DOHH2 (cell line): ENCODE measurements around the gene KRTAP10-10.

Experiments
- H3F3A ChIP-seq: fragments of 200-600 bp; sonication (generic), shearing (Covaris generic); 2 replicates; pipeline ENCODE4 v1.6.0; 2016; ENCODE audit warnings: antibody characterized with exemption, mild to moderate bottlenecking; ENCODE audit not compliant: control insufficient read depth, insufficient read depth
- H3K27ac ChIP-seq: fragments of 200-600 bp; sonication (generic); 2 replicates; pipeline ENCODE4 v1.5.1; 2014; ENCODE audit warnings: low read depth, mild to moderate bottlenecking, low read length, moderate library complexity
- H3K27me3 ChIP-seq: fragments of 200-600 bp; sonication (generic); 2 replicates; pipeline ENCODE4 v1.6.1; 2014; ENCODE audit warnings: mild to moderate bottlenecking, low read length, mixed read lengths; ENCODE audit not compliant: control insufficient read depth
- H3K36me3 ChIP-seq: fragments of 200-600 bp; sonication (generic); 2 replicates; pipeline ENCODE4 v1.6.1; 2014; ENCODE audit warnings: mild to moderate bottlenecking, low read length, moderate library complexity, mixed read lengths; ENCODE audit not compliant: control insufficient read depth
- H3K4me1 ChIP-seq: fragments of 200-600 bp; sonication (generic); 2 replicates; pipeline ENCODE4 v1.6.1; 2014; ENCODE audit warnings: mild to moderate bottlenecking, low read length, mixed read lengths; ENCODE audit not compliant: control insufficient read depth
- H3K4me2 ChIP-seq: fragments of 200-600 bp; sonication (generic); 2 replicates; pipeline ENCODE4 v1.6.0; 2014; ENCODE audit warnings: mild to moderate bottlenecking, low read length, moderate library complexity
- H3K4me3 ChIP-seq: fragments of 200-600 bp; sonication (generic); 2 replicates; pipeline ENCODE4 v1.5.1; 2014; ENCODE audit warnings: mild to moderate bottlenecking, low read length, mixed read lengths
- H3K79me2 ChIP-seq: fragments of 200-600 bp; sonication (generic); 2 replicates; pipeline ENCODE4 v1.6.1; 2014; ENCODE audit warnings: mild to moderate bottlenecking, low read length, mixed read lengths; ENCODE audit not compliant: control insufficient read depth
- H3K9me2 ChIP-seq: fragments of 200-600 bp; sonication (generic); replicated peaks from 2 replicates; pipeline ENCODE4 v1.6.1; 2014; ENCODE audit warnings: mild to moderate bottlenecking, low read length, mixed read lengths; ENCODE audit not compliant: control insufficient read depth
- H3K9me3 ChIP-seq: fragments of 200-600 bp; sonication (generic); 2 replicates; pipeline ENCODE4 v1.6.1; 2014; ENCODE audit warnings: antibody characterized with exemption, low read length, mixed read lengths; ENCODE audit not compliant: control insufficient read depth, insufficient read depth
- H4K20me1 ChIP-seq: fragments of 200-600 bp; sonication (generic); 2 replicates; pipeline ENCODE4 v1.6.0; 2014; ENCODE audit warnings: low read depth, mild to moderate bottlenecking, antibody characterized with exemption, low read length, moderate library complexity; ENCODE audit not compliant: control insufficient read depth, insufficient read depth
- CTCF ChIP-seq: fragments of 200-600 bp; sonication (generic); IDR thresholded peaks from one replicate; pipeline ENCODE4 v1.5.1; 2014; ENCODE audit warnings: antibody characterized with exemption, mild to moderate bottlenecking, low read depth, low read length; ENCODE audit not compliant: poor library complexity, severe bottlenecking
- EZH2phosphoT487 ChIP-seq: fragments of 200-600 bp; sonication (generic); IDR thresholded peaks from 2 replicates; pipeline ENCODE4 v1.6.1; 2017; ENCODE audit warnings: borderline replicate concordance, mild to moderate bottlenecking, antibody characterized with exemption, low read length, moderate library complexity, mixed read lengths

KRTAP10-10 gene

GRCh38 chr21:44637018-44637850, at the start of gene KRTAP10-10:
TSS of gene KRTAP10-10 (plus strand) at chr21:44637356. CDS start at chr21:44637418, 62 bp downstream.
- H3K4me3 ChIP-seq = no peak within 1 kb of the TSS
- H3K36me3 ChIP-seq = no peaks in the 10 kb centered on the region
- no peaks in the 10 kb centered on the region for H3K4me1 ChIP-seq
- H3K4me2 ChIP-seq = no peak within 1 kb of the TSS
- peaks cover 2% of the 10 kb centered on the region; the same call in 1 of the 2 replicates for H3K9me3 ChIP-seq
- no peaks in the 10 kb centered on the region for H4K20me1 ChIP-seq
- H3K9me2 ChIP-seq = no peaks in the 10 kb centered on the region
- no peaks in the 10 kb centered on the region for H3K79me2 ChIP-seq
- no peaks in the 10 kb centered on the region for H3K27me3 ChIP-seq
- no peak within 1 kb of the TSS for H3K27ac ChIP-seq
- TF ChIP-seq EZH2phosphoT487 = no peak
- TF ChIP-seq CTCF = no peak
- no peaks in the 10 kb centered on the region for H3F3A ChIP-seq

- H3K79me2 ChIP-seq = no peaks in the 10 kb centered on the region
- no peaks in the 10 kb centered on the region for H3F3A ChIP-seq
- H3K36me3 ChIP-seq = no peaks in the 10 kb centered on the region
- H3K27me3 ChIP-seq = no peaks in the 10 kb centered on the region
- no peak overlapping the region for H3K4me2 ChIP-seq
- no peak for TF ChIP-seq CTCF
- TF ChIP-seq EZH2phosphoT487 = no peak
- H3K9me3 ChIP-seq = no peaks in the 10 kb centered on the region
- no peaks in the 10 kb centered on the region for H3K4me1 ChIP-seq
- no peaks in the 10 kb centered on the region for H4K20me1 ChIP-seq
- H3K9me2 ChIP-seq = no peaks in the 10 kb centered on the region
- no peak overlapping the region for H3K27ac ChIP-seq
- H3K4me3 ChIP-seq = no peak overlapping the region
Measured at GRCh38 chr21:44589094-44589493, 48.1 kb upstream of the KRTAP10-10 start.

- no peak overlapping the region for H3K4me3 ChIP-seq
- no peaks in the 10 kb centered on the region for H3K9me3 ChIP-seq
- TF ChIP-seq CTCF (no peak), EZH2phosphoT487 (no peak)
- H3F3A ChIP-seq = no peaks in the 10 kb centered on the region
- H3K4me1 ChIP-seq = no peaks in the 10 kb centered on the region
- no peak overlapping the region for H3K27ac ChIP-seq
- no peaks in the 10 kb centered on the region for H4K20me1 ChIP-seq
- H3K36me3 ChIP-seq = no peaks in the 10 kb centered on the region
- H3K79me2 ChIP-seq = no peaks in the 10 kb centered on the region
- no peaks in the 10 kb centered on the region for H3K27me3 ChIP-seq
- no peaks in the 10 kb centered on the region for H3K9me2 ChIP-seq
- no peak overlapping the region for H3K4me2 ChIP-seq
Measured at GRCh38 chr21:44589586-44590305, 47.4 kb upstream of the KRTAP10-10 start.
